Immature natural killer cell (primary cell): ENCODE data around the gene ZIC3. TPM values are rescaled to one million over a fixed set of nuclear protein-coding genes. Genes with fewer than 3 reads are reported as not detected.
"Not testable (repeated sequence)": the region's sequence is repeated elsewhere in the genome, so short reads cannot be mapped to it uniquely, and the experiment has no call there.

Source experiments
- DNase-seq, 3 donors: peaks; one replicate each; pipeline ENCODE4 v3.0.0; 2022; ENCODE audit warnings: mixed read lengths in 1 of 3
- H3K27ac Mint-ChIP-seq, 6 donors: one replicate each; pipeline ENCODE4 v1.8.0; 2020; ENCODE audit warnings: mixed read lengths in 6 of 6, mild to moderate bottlenecking in 5 of 6, inconsistent platforms in 4 of 6, moderate library complexity in 3 of 6
- H3K27me3 Mint-ChIP-seq, 3 donors: one replicate each; pipeline ENCODE4 v1.8.0; 2020 to 2021; ENCODE audit warnings: low read depth in 3 of 3, mild to moderate bottlenecking in 3 of 3, mixed read lengths in 3 of 3, moderate library complexity in 3 of 3, inconsistent platforms in 1 of 3
- H3K36me3 Mint-ChIP-seq, 3 donors: one replicate each; pipeline ENCODE4 v1.8.0; 2020; ENCODE audit warnings: mixed read lengths in 3 of 3, inconsistent platforms in 2 of 3, mild to moderate bottlenecking in 2 of 3
- H3K4me1 Mint-ChIP-seq, 2 donors: one replicate each; pipeline ENCODE4 v1.8.0; 2020; ENCODE audit warnings: inconsistent platforms in 2 of 2, mild to moderate bottlenecking in 2 of 2, mixed read lengths in 2 of 2, moderate library complexity in 1 of 2
- H3K4me3 Mint-ChIP-seq, 5 donors: one replicate each; pipeline ENCODE4 v1.8.0; 2020; ENCODE audit warnings: mild to moderate bottlenecking in 5 of 5, mixed read lengths in 5 of 5, inconsistent platforms in 3 of 5, moderate library complexity in 3 of 5
- H3K9me3 Mint-ChIP-seq, 6 donors: one replicate each; pipeline ENCODE4 v1.8.0; 2020; ENCODE audit warnings: mild to moderate bottlenecking in 6 of 6, mixed read lengths in 6 of 6, inconsistent platforms in 4 of 6, moderate library complexity in 3 of 6
- polyA plus RNA-seq, 3 donors: library from polyadenylated mRNA; unstranded; fragments of 300-500 nt; fragmentation: Illumina TruSeq; gene quantifications; one replicate each; pipeline ENCODE4 v1.2.3, GENCODE V29; 2021

Gene ZIC3
- not detected for polyA plus RNA-seq

GRCh38 chrX:137565921-137566745 lies at the start of gene ZIC3:
Gene ZIC3 (plus strand): TSS chrX:137566127. CDS start chrX:137566692, 565 bp downstream.
- DNase-seq: peak in 1 of 3 donors; percentile 12
- Mint-ChIP-seq H3K4me1 (peaks cover 6 to 12% of the 10 kb centered on the region in 2 donors), H3K36me3 (peaks cover 0 to 5% (median 0%) of the 10 kb centered on the region in 3 donors), H3K27ac (no peak within 1 kb of the TSS), H3K4me3 (peak within 1 kb of the TSS; percentile 10 to 81 (median 41)), H3K9me3 (peaks cover 0 to 13% (median 2%) of the 10 kb centered on the region in 6 donors), H3K27me3 (peaks cover 11 to 30% (median 20%) of the 10 kb centered on the region in 3 donors)

- Mint-ChIP-seq H3K4me1 (no peaks in the 10 kb centered on the region), H3K27ac (no peak overlapping the region), H3K4me3 (no peak overlapping the region), H3K27me3 (peaks cover 2 to 8% (median 2%) of the 10 kb centered on the region in 3 donors), H3K9me3 (no peaks in the 10 kb centered on the region), H3K36me3 (no peaks in the 10 kb centered on the region)
- no peak for DNase-seq
Observed at GRCh38 chrX:137519459-137519858, 46.5 kb upstream of the ZIC3 start.

GRCh38 chrX:137545711-137546651 lies 19.9 kb upstream of the ZIC3 start:
- no peak overlapping the region for H3K27ac Mint-ChIP-seq
- H3K36me3 Mint-ChIP-seq: peaks cover 0 to 7% (median 0%) of the 10 kb centered on the region in 3 donors
- H3K9me3 Mint-ChIP-seq: peaks cover 0 to 3% (median under 1%) of the 10 kb centered on the region in 6 donors
- DNase-seq: no peak
- no peak overlapping the region for H3K4me3 Mint-ChIP-seq
- H3K27me3 Mint-ChIP-seq: peaks cover 7 to 11% (median 10%) of the 10 kb centered on the region in 3 donors
- no peaks in the 10 kb centered on the region for H3K4me1 Mint-ChIP-seq

- H3K36me3 Mint-ChIP-seq: peaks cover 0 to 7% (median 0%) of the 10 kb centered on the region in 3 donors
- H3K9me3 Mint-ChIP-seq: peaks cover 0 to 5% (median 2%) of the 10 kb centered on the region in 6 donors
- H3K27me3 Mint-ChIP-seq: peaks cover 7 to 14% (median 11%) of the 10 kb centered on the region in 3 donors
- no peak overlapping the region for H3K27ac Mint-ChIP-seq
- no peak overlapping the region for H3K4me3 Mint-ChIP-seq
- DNase-seq: no peak
- H3K4me1 Mint-ChIP-seq: no peaks in the 10 kb centered on the region
Observed at GRCh38 chrX:137547291-137547690, 18.6 kb upstream of the ZIC3 start.

GRCh38 chrX:137548261-137548660 lies 17.7 kb upstream of the ZIC3 start:
- Mint-ChIP-seq H3K9me3 (peaks cover 0 to 5% (median 2%) of the 10 kb centered on the region in 6 donors), H3K27me3 (peaks cover 7 to 13% (median 11%) of the 10 kb centered on the region in 3 donors), H3K4me3 (no peak overlapping the region), H3K27ac (no peak overlapping the region), H3K36me3 (peaks cover 0 to 7% (median 0%) of the 10 kb centered on the region in 3 donors), H3K4me1 (no peaks in the 10 kb centered on the region)
- no peak for DNase-seq

- DNase-seq: no peak
Observed at GRCh38 chrX:137549073-137549472, 16.9 kb upstream of the ZIC3 start.

GRCh38 chrX:137549851-137550664 lies 15.9 kb upstream of the ZIC3 start:
- Mint-ChIP-seq H3K27me3 (peaks cover 7 to 8% (median 8%) of the 10 kb centered on the region in 3 donors), H3K27ac (no peak overlapping the region), H3K4me3 (no peak overlapping the region), H3K4me1 (no peaks in the 10 kb centered on the region), H3K36me3 (peaks cover 0 to 4% (median 0%) of the 10 kb centered on the region in 3 donors), H3K9me3 (peaks cover 0 to 5% (median 2%) of the 10 kb centered on the region in 6 donors)
- DNase-seq: no peak

More at GRCh38 chrX:137549073-137549472, 16.9 kb upstream of the ZIC3 start:
- Mint-ChIP-seq H3K27me3 (peaks cover 7 to 13% (median 8%) of the 10 kb centered on the region in 3 donors), H3K9me3 (peaks cover 0 to 5% (median 2%) of the 10 kb centered on the region in 6 donors), H3K4me3 (no peak overlapping the region), H3K36me3 (peaks cover 0 to 7% (median 0%) of the 10 kb centered on the region in 3 donors), H3K4me1 (no peaks in the 10 kb centered on the region), H3K27ac (no peak overlapping the region)

- H3K27ac Mint-ChIP-seq: no peak overlapping the region
- peaks cover 0 to 5% (median 2%) of the 10 kb centered on the region in 6 donors for H3K9me3 Mint-ChIP-seq
- H3K4me3 Mint-ChIP-seq: no peak overlapping the region
- H3K36me3 Mint-ChIP-seq: peaks cover 0 to 4% (median 0%) of the 10 kb centered on the region in 3 donors
- peaks cover 6 to 8% (median 8%) of the 10 kb centered on the region in 3 donors for H3K27me3 Mint-ChIP-seq
- H3K4me1 Mint-ChIP-seq: no peaks in the 10 kb centered on the region
- no peak for DNase-seq
Observed at GRCh38 chrX:137550665-137551261, 15.2 kb upstream of the ZIC3 start.

GRCh38 chrX:137552098-137552497 lies 13.8 kb upstream of the ZIC3 start:
- H3K9me3 Mint-ChIP-seq, DNase-seq, H3K4me1 Mint-ChIP-seq, H3K4me3 Mint-ChIP-seq, H3K27ac Mint-ChIP-seq, H3K36me3 Mint-ChIP-seq, H3K27me3 Mint-ChIP-seq: not testable (repeated sequence)

GRCh38 chrX:137562096-137562495 lies 3.8 kb upstream of the ZIC3 start:
- Mint-ChIP-seq H3K4me1 (peaks cover 4 to 6% of the 10 kb centered on the region in 2 donors), H3K27me3 (peaks cover 6 to 23% (median 12%) of the 10 kb centered on the region in 3 donors), H3K9me3 (peaks cover 0 to 7% (median 1%) of the 10 kb centered on the region in 6 donors), H3K27ac (no peak overlapping the region), H3K4me3 (no peak overlapping the region), H3K36me3 (peaks cover 0 to 5% (median 0%) of the 10 kb centered on the region in 3 donors)
- DNase-seq: no peak

GRCh38 chrX:137563681-137564651 lies 2.0 kb upstream of the ZIC3 start:
- peaks cover 0 to 7% (median 2%) of the 10 kb centered on the region in 6 donors for H3K9me3 Mint-ChIP-seq
- no peak overlapping the region for H3K27ac Mint-ChIP-seq
- H3K4me3 Mint-ChIP-seq: no peak overlapping the region
- peaks cover 0 to 5% (median 0%) of the 10 kb centered on the region in 3 donors for H3K36me3 Mint-ChIP-seq
- DNase-seq: no peak
- peaks cover 6 to 12% of the 10 kb centered on the region in 2 donors for H3K4me1 Mint-ChIP-seq
- peaks cover 11 to 27% (median 16%) of the 10 kb centered on the region in 3 donors for H3K27me3 Mint-ChIP-seq
